GM19240 (cell line): Measurements from ENCODE around the gene OR6C68.
"Not testable (repeated sequence)": the region's sequence is repeated elsewhere in the genome, so short reads cannot be mapped to it uniquely, and the experiment has no call there.

Source experiments
- DNase-seq: peaks from one replicate; pipeline ENCODE4 v3.0.0; 2011; ENCODE audit warnings: low spot score; ENCODE audit not compliant: insufficient read length

Gene OR6C68

GRCh38 chr12:55492078-55492477 lies at the start of gene OR6C68:
OR6C68 (plus strand) TSS chr12:55492378; CDS start chr12:55492378, 0 bp downstream.
- DNase-seq: no peak

GRCh38 chr12:55443776-55444175 lies 48.4 kb upstream of the OR6C68 start, which contains the start of gene OR6C2:
OR6C2 (plus strand) TSS chr12:55444076; CDS start chr12:55452214, 8,138 bp downstream.
- DNase-seq: no peak

- DNase-seq: no peak
Observed at GRCh38 chr12:55445357-55445756, 46.8 kb upstream of the OR6C68 start.

GRCh38 chr12:55446326-55446725 lies 45.9 kb upstream of the OR6C68 start:
- DNase-seq: no peak

- DNase-seq: no peak
Observed at GRCh38 chr12:55448825-55449224, 43.4 kb upstream of the OR6C68 start.

- not testable (repeated sequence) for DNase-seq
Observed at GRCh38 chr12:55464926-55465325, 27.3 kb upstream of the OR6C68 start.

GRCh38 chr12:55467836-55468235 lies 24.3 kb upstream of the OR6C68 start:
- DNase-seq: no peak

GRCh38 chr12:55469291-55469690 lies 22.9 kb upstream of the OR6C68 start:
- no peak for DNase-seq

GRCh38 chr12:55470088-55470829 lies 21.9 kb upstream of the OR6C68 start, which contains the start of gene OR6C70:
OR6C70 (minus strand) TSS chr12:55470138; CDS start chr12:55470138, 0 bp downstream.
- no peak for DNase-seq

GRCh38 chr12:55472264-55472663 lies 19.9 kb upstream of the OR6C68 start:
- no peak for DNase-seq

GRCh38 chr12:55479136-55479535 lies 13.0 kb upstream of the OR6C68 start:
- DNase-seq: not testable (repeated sequence)

GRCh38 chr12:55484284-55484683 lies 7.9 kb upstream of the OR6C68 start:
- DNase-seq: not testable (repeated sequence)

GRCh38 chr12:55495490-55495889 lies 3.3 kb downstream of the OR6C68 start:
- DNase-seq: no peak

GRCh38 chr12:55499231-55499630 lies 7.1 kb downstream of the OR6C68 start:
- no peak for DNase-seq

GRCh38 chr12:55499810-55500252 lies 7.7 kb downstream of the OR6C68 start:
- no peak for DNase-seq

GRCh38 chr12:55501601-55502000 lies 9.4 kb downstream of the OR6C68 start:
- DNase-seq: no peak

GRCh38 chr12:55515696-55516095 lies 23.5 kb downstream of the OR6C68 start:
- DNase-seq: no peak

GRCh38 chr12:55516391-55516790 lies 24.2 kb downstream of the OR6C68 start:
- DNase-seq: no peak
